Parathyroid adenoma (tissue), 2 donors: ENCODE data around the gene TBC1D20.

Source experiments
- H2AFZ ChIP-seq: fragments of 300-600 bp; sonication (generic); one replicate; pipeline ENCODE4 v1.7.0; 2017; ENCODE audit warnings: antibody characterized with exemption, mild to moderate bottlenecking
- H3K27ac ChIP-seq: fragments of 300-600 bp; sonication (generic); one replicate; pipeline ENCODE4 v1.7.0; 2017
- H3K27me3 ChIP-seq: fragments of 300-600 bp; sonication (generic); one replicate; pipeline ENCODE4 v1.7.0; 2017; ENCODE audit warnings: low read length; ENCODE audit not compliant: control insufficient read depth, insufficient read depth
- H3K36me3 ChIP-seq: fragments of 300-600 bp; sonication (generic); one replicate; pipeline ENCODE4 v1.7.0; 2017; ENCODE audit warnings: low read length; ENCODE audit not compliant: control insufficient read depth, insufficient read depth
- H3K4me1 ChIP-seq: fragments of 300-600 bp; sonication (generic); one replicate; pipeline ENCODE4 v1.7.0; 2017; ENCODE audit warnings: control low read depth
- H3K4me2 ChIP-seq: fragments of 300-600 bp; sonication (generic); one replicate; pipeline ENCODE4 v1.7.0; 2017; ENCODE audit warnings: low read length
- H3K4me3 ChIP-seq: fragments of 300-600 bp; sonication (generic); one replicate; pipeline ENCODE4 v1.7.0; 2017; ENCODE audit warnings: low read depth, low read length
- H3K79me2 ChIP-seq: fragments of 300-600 bp; sonication (generic); one replicate; pipeline ENCODE4 v1.7.0; 2017; ENCODE audit warnings: control low read depth
- H3K9ac ChIP-seq: fragments of 300-600 bp; sonication (generic); one replicate; pipeline ENCODE4 v1.7.0; 2017; ENCODE audit warnings: mild to moderate bottlenecking
- H3K9me3 ChIP-seq: fragments of 300-600 bp; sonication (generic); one replicate; pipeline ENCODE4 v1.7.0; 2017; ENCODE audit warnings: low read length; ENCODE audit not compliant: control insufficient read depth
- TF ChIP-seq, protein P1 (sequence below): fragments of 300-600 bp; sonication (generic); IDR thresholded peaks from one replicate; pipeline ENCODE4 v1.7.0; 2017; ENCODE audit warnings: antibody characterized with exemption, mild to moderate bottlenecking
- donor health status: primary hyperparathyroidism.

TBC1D20 gene

DNA sequence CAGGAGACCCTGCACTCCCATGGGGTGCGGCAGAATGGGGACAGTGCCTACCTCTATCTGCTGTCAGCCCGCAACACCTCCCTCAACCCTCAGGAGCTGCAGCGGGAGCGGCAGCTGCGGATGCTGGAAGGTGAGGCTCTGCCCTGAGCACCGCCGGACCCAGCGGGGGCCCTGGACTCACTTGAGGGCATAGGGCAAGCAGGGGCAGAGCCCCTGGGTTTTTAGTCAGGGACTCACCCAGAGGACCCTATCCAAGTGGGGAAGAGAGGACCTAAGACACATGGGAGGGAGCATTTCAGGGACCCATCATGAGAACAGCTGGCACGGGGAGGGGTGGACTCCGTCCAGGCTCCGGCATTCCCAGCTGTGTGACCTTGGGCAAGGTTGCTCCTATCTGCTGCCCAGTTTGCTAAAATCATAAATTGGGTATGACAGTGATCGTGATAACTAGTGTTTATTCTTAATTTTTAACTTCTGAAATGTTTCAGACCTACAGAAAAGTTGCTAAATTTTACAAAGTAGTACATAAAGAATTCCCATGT lies 44.5 kb downstream of the TBC1D20 start:
- Histone ChIP-seq H3K27ac (no peak overlapping the region), H2AFZ (no peak overlapping the region), H3K9me3 (no peaks in the 10 kb centered on the region), H3K4me3 (no peak overlapping the region), H3K27me3 (no peaks in the 10 kb centered on the region), H3K9ac (no peak overlapping the region), H3K4me2 (no peak overlapping the region), H3K36me3 (no peaks in the 10 kb centered on the region), H3K4me1 (no peaks in the 10 kb centered on the region), H3K79me2 (peaks cover 2% of the 10 kb centered on the region)
- TF ChIP-seq, protein P1, sequence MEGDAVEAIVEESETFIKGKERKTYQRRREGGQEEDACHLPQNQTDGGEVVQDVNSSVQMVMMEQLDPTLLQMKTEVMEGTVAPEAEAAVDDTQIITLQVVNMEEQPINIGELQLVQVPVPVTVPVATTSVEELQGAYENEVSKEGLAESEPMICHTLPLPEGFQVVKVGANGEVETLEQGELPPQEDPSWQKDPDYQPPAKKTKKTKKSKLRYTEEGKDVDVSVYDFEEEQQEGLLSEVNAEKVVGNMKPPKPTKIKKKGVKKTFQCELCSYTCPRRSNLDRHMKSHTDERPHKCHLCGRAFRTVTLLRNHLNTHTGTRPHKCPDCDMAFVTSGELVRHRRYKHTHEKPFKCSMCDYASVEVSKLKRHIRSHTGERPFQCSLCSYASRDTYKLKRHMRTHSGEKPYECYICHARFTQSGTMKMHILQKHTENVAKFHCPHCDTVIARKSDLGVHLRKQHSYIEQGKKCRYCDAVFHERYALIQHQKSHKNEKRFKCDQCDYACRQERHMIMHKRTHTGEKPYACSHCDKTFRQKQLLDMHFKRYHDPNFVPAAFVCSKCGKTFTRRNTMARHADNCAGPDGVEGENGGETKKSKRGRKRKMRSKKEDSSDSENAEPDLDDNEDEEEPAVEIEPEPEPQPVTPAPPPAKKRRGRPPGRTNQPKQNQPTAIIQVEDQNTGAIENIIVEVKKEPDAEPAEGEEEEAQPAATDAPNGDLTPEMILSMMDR, result no peak

DNA sequence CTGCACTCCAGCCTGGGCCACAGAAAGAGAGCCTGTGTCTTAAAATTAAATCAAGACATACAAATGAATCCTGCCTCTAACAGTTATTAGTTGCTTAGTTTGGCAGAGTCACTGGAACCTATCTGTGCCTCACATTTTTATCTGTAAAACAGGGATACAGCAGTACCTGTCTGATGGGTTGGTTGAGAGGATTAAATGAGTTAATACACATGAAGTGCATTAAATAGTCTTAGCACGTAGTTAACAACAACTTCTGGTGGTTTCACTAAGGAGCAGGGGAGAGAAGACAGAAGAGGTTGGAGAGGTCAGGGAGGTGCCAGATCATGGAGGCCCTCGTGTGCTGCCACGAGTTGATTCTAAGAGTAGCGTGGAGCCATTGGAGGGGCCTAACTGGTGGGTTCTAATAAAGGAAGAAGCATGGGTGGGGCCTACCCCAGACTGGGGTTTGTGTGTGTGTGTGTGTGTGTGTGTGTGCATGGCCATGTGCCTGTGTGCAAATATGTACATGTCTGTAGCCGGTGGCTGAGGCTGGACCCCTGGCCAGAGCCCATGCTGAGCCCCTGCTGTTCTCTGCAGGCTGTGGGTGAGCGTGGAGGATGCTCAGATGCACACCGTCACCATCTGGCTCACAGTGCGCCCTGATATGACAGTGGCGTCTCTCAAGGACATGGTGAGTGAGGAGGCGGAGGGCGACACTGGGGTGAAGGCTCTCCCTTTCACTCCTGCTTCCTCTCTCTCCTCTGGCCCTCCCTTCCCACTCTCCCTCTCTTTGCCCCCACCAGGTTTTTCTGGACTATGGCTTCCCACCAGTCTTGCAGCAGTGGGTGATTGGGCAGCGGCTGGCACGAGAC lies 45.2 kb downstream of the TBC1D20 start:
- TF ChIP-seq, protein P1, result no peak
- Histone ChIP-seq H3K79me2 (peaks cover 5% of the 10 kb centered on the region), H3K4me1 (no peaks in the 10 kb centered on the region), H3K4me3 (no peak overlapping the region), H3K9ac (no peak overlapping the region), H3K4me2 (no peak overlapping the region), H3K9me3 (no peaks in the 10 kb centered on the region), H2AFZ (no peak overlapping the region), H3K36me3 (no peaks in the 10 kb centered on the region), H3K27ac (no peak overlapping the region), H3K27me3 (no peaks in the 10 kb centered on the region)

DNA sequence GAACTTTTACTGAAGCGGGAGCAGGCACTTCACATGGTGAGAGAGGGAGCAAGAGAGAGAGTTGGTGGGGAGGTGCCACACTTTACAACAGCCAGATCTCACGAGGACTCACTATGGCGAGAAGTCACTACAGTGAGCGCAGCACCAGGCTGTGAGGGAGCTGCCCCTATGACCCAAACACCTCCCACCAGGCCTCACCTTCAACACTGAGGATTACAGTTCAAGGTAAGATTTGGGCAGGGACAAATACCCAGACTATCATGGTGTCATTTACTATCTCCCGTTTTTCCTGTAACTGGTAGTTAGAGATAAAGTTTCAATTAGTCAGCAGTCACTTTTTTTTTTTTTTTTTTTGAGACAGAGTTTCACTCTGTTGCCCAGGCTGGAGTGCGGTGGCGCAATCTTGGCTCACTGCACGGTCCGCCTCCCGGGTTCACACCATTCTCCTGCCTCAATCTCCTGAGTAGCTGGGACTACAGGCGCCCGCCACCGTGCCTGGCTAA lies 46.5 kb downstream of the TBC1D20 start:
- no peak overlapping the region for H3K9ac ChIP-seq
- H3K4me3 ChIP-seq, result no peak overlapping the region
- no peaks in the 10 kb centered on the region for H3K9me3 ChIP-seq
- H3K4me2 ChIP-seq, result peak overlapping the region; percentile 45
- no peak overlapping the region for H2AFZ ChIP-seq
- H3K27ac ChIP-seq, result no peak overlapping the region
- TF ChIP-seq, protein P1, result no peak
- H3K79me2 ChIP-seq, result peaks cover 10% of the 10 kb centered on the region
- no peaks in the 10 kb centered on the region for H3K27me3 ChIP-seq
- no peaks in the 10 kb centered on the region for H3K36me3 ChIP-seq
- H3K4me1 ChIP-seq, result no peaks in the 10 kb centered on the region

DNA sequence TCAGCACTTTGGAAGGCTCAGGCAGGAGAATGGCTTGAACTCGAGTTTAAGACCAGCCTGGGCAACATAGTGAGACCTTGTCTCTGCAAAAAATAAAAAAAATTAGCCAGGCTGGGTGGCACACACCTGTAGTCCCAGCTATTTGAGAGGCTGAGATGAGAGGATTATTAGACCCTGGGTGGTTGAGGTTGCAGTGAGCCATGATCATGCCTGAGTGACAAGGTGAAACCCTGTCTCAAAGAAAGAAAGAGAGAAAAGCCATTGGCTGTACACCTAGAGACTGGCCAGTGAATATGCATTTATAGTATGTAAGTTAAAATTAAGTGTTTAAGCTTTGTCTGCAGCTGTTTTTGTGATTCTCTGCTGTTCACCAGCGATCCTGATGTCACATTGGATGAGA lies 48.2 kb downstream of the TBC1D20 start:
- no peaks in the 10 kb centered on the region for H3K9me3 ChIP-seq
- no peak overlapping the region for H3K4me2 ChIP-seq
- TF ChIP-seq, protein P1, result no peak
- H3K4me3 ChIP-seq, result no peak overlapping the region
- H3K36me3 ChIP-seq, result no peaks in the 10 kb centered on the region
- H3K27ac ChIP-seq, result no peak overlapping the region
- peaks cover 6% of the 10 kb centered on the region for H3K4me1 ChIP-seq
- no peak overlapping the region for H2AFZ ChIP-seq
- H3K9ac ChIP-seq, result no peak overlapping the region
- peaks cover 19% of the 10 kb centered on the region for H3K79me2 ChIP-seq
- H3K27me3 ChIP-seq, result no peaks in the 10 kb centered on the region
